Measurements from ENCODE around the gene CENPT.

Gene CENPT

DNA sequence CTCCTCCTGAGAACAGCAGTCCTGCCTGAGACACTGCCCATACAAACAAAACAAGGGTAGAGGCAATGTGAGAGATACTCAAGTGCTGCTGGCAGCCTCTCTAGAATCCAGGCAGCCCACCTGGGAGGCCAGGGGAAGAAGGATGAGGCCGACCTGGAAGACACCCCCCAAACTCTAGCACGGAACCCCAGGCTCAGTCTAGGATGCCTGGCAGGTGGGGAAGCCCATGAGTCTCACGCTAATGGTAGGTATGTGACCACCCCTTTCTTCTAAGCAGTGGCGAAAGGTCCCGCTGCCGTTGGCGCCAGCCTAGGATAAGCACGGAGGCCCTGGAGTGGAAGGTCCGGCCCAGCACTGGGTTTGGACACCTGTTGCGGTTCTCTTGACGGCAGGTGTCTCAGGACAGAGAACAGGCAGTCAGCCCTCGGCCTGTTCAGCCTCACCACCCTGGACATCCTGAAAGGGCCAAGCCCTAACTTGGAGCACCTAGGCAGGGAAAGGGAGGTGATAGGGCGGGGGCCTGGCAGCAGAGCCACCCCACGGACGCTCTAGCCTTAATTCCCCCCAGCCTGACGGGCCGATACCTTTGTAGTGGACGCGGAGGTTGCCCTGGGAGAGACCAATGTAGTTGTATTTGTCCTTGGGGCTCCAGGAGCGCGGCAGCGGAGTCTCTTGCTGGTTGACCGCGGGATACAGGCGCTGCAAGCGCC, 41.6 kb downstream of the CENPT start:
- no peak for DNase-seq

DNA sequence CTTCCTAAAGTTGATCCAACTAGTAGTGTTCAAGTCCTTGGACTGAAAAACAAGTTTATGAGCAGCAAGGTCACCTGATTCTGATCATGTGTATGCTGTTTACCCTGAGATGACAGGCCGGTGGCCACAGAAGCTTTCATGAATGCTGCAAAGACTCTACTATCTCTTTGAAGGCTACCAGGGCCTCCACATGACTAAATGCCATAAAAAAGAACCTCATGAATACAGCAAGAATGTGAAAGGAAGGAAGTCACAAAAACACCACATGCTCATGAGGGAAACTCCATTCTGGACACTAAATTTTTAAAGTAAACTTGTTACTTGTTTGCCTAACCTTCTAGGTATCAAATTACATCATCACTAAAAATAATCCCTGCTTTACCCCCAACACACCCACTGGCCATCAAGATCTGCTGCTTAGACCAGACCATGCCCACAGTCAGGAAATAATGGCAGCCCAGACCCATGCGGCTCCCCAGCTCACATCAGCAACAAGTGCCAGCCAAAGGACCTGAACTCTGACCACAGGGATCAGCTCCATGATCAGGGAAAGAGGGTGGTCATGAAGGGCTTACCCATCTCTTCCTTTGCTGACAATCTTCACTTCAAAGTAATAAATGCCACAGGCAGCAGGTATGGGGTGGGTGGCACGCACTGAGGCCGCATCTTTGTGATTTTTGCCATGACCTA, 42.5 kb downstream of the CENPT start:
- DNase-seq = no peak

DNA sequence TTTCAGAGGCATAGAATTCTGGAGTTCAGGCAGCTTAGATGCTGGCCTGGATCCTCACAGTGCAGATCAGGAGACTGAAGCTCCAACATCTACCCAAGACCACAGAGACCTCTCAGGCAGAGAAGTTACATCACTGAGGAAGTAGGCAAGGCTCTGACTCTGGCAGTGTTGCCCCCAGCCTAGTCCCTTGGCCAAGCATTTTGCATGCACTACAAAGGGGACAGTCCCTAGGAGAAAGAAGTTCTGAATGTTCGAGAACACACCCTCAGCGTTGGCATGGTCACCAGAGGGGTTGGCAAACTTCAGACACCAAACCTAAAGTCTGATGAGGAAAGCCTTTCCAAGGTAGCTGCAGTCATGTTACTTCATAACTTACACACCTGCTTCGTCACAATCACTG, 43.6 kb downstream of the CENPT start:
- no peak for DNase-seq

GRCh38 chr16:67801883-67802282, 45.6 kb downstream of the CENPT start:
- DNase-seq = no peak

GRCh38 chr16:67801241-67801640, 46.3 kb downstream of the CENPT start:
- peak; percentile 68 for DNase-seq

DNA sequence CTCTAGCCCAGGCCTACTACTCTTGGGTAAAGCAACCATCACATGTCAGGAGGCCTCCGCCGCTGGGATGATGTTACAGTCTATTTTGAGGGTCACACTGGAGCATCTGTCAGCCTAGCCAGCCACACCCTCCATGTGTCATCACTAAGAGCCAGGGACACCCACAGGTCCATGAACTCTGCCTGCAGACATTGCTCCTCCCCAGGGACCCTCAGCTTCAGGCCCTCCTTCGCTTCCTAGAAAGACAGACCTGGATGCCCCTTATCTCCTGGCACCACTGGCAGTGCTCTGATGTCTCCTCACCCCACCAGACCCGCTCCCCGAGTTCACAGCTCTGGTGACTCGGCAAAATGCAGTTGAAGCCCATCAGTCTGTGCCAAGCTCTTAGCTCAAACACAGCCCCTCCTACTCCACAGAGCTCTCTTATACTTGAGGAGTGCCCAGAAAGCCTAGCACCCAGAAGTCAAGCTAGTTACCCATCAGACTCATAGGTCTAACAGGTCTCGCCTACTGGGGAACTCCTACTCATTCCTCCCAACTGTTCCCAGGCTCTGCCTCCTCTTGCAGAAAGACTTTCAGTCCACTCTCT, 47.1 kb downstream of the CENPT start:
- DNase-seq = peak; percentile 100

DNA sequence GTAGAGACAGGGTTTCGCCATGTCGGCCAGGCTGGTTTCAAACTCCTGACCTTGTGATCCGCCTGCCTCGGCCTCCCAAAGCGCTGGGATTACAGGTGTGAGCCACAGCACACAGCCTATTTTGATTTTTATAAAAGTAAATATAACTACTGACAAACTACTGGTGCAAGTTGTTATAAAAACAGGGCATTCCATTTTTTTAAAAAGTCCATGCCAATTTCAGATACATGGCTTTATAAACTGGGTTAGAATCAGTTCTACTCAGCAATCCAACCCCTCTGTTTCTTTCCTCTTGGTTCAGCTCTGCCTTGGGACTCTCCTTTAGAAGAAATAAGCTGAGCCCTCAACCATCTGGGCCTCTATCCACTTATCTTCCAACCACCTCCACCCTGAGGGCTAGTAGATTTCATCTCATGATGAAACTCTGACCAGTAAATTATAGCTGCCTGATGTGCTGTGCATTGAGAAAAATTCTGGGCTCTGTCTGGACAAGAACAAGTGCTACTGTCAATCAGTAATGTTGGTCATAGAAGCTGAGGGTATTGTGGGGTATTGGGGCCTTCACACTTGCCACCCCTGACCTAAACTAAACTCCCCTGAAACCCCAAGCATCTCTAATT, 51.3 kb downstream of the CENPT start:
- peak; percentile 71 for DNase-seq

GRCh38 chr16:67790071-67790470, 57.4 kb downstream of the CENPT start:
- no peak for DNase-seq

DNA sequence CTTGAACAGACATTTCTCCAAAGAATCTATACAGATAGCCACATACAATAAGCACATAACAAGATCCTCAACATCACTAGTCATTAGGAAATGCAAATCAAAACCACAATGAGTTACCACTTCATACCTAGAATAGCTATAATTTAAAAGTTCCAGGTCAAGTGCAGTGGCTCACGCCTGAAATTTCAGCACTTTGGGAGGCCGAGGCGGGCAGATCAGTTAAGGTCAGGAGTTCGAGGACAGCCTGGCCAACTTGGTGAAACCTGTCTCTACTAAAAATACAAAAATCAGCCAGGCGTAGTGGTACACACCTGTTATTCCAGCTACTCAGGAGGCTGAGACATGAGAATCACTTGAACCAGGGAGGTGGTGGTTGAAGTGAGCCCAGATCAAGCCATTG, 61.0 kb downstream of the CENPT start:
- no peak for DNase-seq

DNA sequence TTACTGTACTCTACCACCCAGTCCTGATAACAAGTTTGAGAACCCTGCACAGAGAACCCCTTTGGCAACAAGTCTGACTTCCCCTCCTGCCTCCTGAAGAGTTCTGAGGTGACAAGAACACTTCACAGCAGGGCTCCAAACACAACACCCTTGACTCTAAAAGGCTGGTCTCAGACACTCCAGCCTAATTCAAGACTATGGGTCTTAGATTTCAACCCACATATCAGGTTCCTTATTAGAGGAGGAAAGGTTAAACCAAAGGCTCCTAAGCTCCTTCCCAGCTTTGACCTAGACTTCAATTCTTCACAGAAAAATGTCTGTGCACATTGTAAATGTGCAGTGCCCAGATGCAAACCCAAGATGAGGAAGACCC, 64.2 kb downstream of the CENPT start:
- DNase-seq = peak; percentile 34

GRCh38 chr16:67782567-67783352, 64.7 kb downstream of the CENPT start:
- DNase-seq = peak; percentile 30

DNA sequence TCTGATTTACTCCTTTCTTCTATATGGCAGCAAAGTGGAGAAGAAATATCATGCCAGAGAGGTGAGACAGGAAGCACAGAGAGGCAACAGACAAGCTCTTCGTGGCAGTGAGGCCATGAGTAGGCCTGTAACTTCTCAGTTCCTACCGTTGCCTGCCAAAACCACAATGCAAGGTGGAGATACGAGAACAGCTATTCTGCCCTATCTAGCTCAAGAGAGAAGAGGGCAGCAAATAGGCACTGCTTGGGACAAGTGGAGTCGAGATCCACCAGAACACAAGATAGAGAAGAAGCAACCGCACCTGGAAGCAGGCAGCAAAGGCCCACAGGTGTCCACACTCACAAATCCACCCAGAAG, 66.0 kb downstream of the CENPT start:
- peak; percentile 95 for DNase-seq

DNA sequence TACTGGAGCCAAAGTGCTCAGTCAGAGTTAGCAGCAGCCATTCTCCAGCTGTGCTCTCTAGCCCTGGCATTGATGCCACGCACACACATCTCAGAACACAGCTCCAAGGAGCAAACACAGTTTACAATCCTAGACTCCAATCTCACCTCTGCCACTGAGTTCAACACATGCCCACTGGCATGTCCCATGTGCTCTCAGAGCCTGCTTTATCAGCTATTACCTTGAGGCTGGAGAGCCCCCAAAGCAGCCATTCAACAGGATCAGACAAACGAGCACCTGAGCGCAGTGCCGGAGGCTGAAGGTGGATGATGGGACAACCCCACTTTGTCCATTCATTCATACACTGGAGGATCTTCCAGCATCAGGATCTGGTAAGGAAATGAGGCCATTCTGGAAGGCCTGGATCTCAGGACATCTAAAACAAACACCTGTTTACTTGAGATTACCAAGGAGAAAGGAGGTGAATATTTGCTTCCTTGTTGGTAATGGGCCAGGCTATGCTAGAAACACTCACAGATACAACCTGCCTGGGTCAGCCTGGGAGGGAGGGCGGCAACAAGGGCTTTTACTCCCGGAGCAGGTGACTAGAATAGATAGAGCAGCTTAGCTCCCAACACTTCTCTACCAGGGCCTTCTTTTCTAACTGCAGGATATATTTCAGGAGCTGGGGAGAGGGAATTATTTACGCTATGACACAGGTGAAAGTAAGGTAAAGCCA, 66.5 kb downstream of the CENPT start:
- peak; percentile 93 for DNase-seq

- DNase-seq = no peak
Observed at GRCh38 chr16:67779256-67780014, 68.1 kb downstream of the CENPT start.
